Caco-2 (cell line): Measurements from ENCODE around the gene SRGAP3. TPM values are rescaled to one million over a fixed set of nuclear protein-coding genes. Genes with fewer than 3 reads are reported as not detected.

Experiments used
- BruUV-seq: library from RNA; stranded (reverse); fragments of 400-500 nt; replicated peaks from 2 replicates; lab custom pipeline; 2021; lab: Mats Ljungman, UMichigan
- CTCF ChIA-PET: fragments of 300-600 bp; sonication (Branson Sonifier 250); formaldehyde crosslinking; loops from one replicate; lab custom pipeline; 2022; ENCODE audit warnings: antibody characterized with exemption; lab: Charles Lee
- POLR2A ChIA-PET: fragments of 300-600 bp; sonication (Branson Sonifier 250); formaldehyde crosslinking; loops from one replicate; lab custom pipeline; 2022; ENCODE audit warnings: antibody characterized with exemption; lab: Charles Lee
- DNase-seq, 2 experiments: peaks; one replicate each; pipeline versions ENCODE4 v3.0.0 to v3.0.0-alpha.2; 2020 to 2022
- H3K27me3 ChIP-seq: replicated peaks from 2 replicates; pipeline ENCODE4 v1.6.0; 2011; ENCODE audit warnings: low read length; ENCODE audit not compliant: control insufficient read depth, insufficient read depth
- H3K36me3 ChIP-seq: 2 replicates; pipeline ENCODE4 v1.5.1; 2011; ENCODE audit warnings: low read length; ENCODE audit not compliant: control insufficient read depth, insufficient read depth
- H3K4me1 ChIP-seq: fragments of 250-450 bp; sonication (Bioruptor Pico); 2 replicates; pipeline ENCODE4 v1.5.1; 2020; ENCODE audit warnings: mild to moderate bottlenecking
- H3K4me3 ChIP-seq: 2 replicates; pipeline ENCODE4 v1.5.1; 2011; ENCODE audit warnings: low read depth, mild to moderate bottlenecking, control low read depth, low read length
- H3K9me3 ChIP-seq: fragments of 250-450 bp; sonication (Bioruptor Pico); 2 replicates; pipeline ENCODE4 v1.5.1; 2020; ENCODE audit warnings: mild to moderate bottlenecking, moderate library complexity
- H3K27ac Mint-ChIP-seq: one replicate; pipeline ENCODE4 v1.8.0; 2022; ENCODE audit warnings: mixed read lengths; ENCODE audit not compliant: unreplicated experiment
- H3K27me3 Mint-ChIP-seq: one replicate; pipeline ENCODE4 v1.8.0; 2022; ENCODE audit warnings: mixed read lengths; ENCODE audit not compliant: insufficient read depth, unreplicated experiment
- H3K36me3 Mint-ChIP-seq: one replicate; pipeline ENCODE4 v1.8.0; 2022; ENCODE audit warnings: mild to moderate bottlenecking, mixed read lengths; ENCODE audit not compliant: insufficient read depth, unreplicated experiment
- H3K4me1 Mint-ChIP-seq: one replicate; pipeline ENCODE4 v1.8.0; 2022; ENCODE audit warnings: low read depth, mixed read lengths; ENCODE audit not compliant: unreplicated experiment
- H3K4me3 Mint-ChIP-seq: one replicate; pipeline ENCODE4 v1.8.0; 2022; ENCODE audit warnings: mild to moderate bottlenecking, moderate library complexity, mixed read lengths; ENCODE audit not compliant: unreplicated experiment
- H3K9me3 Mint-ChIP-seq: one replicate; pipeline ENCODE4 v1.8.0; 2022; ENCODE audit warnings: mixed read lengths; ENCODE audit not compliant: unreplicated experiment
- CTCF ChIP-seq, 2 experiments: fragments of 200-600 bp in 1 of 2; IDR thresholded peaks; 1 replicate in 1 of 2; 2 replicates in 1 of 2; pipeline versions ENCODE4 v1.5.1 to v1.8.0; 2011 to 2022; ENCODE audit warnings: antibody characterized with exemption in 1 of 2, control low read depth in 1 of 2, inconsistent platforms in 1 of 2, low read depth in 1 of 2, low read length in 1 of 2, mild to moderate bottlenecking in 1 of 2, moderate library complexity in 1 of 2; ENCODE audit not compliant: insufficient read depth in 1 of 2, severe bottlenecking in 1 of 2, unreplicated experiment in 1 of 2
- intact Hi-C: fragments of 100-400 bp; cut with micrococcal nuclease; formaldehyde crosslinking; loops from one replicate; pipeline ENCODE4 v1.10.0; 2022; ENCODE audit not compliant: unreplicated experiment
- total RNA-seq: library from RNA; stranded (reverse); gene quantifications from 2 replicates; pipeline ENCODE4 v1.2.3, GENCODE V29; 2022

SRGAP3 gene
- total RNA-seq, 1 experiment from 2014 or later, result 1.3 TPM

- Mint-ChIP-seq H3K27ac (no peak overlapping the region), H3K4me3 (no peak overlapping the region), H3K9me3 (peaks cover 10% of the 10 kb centered on the region), H3K4me1 (no peaks in the 10 kb centered on the region), H3K36me3 (no peaks in the 10 kb centered on the region), H3K27me3 (peaks cover 6% of the 10 kb centered on the region)
- H3K27me3 ChIP-seq, result no peaks in the 10 kb centered on the region
- no peak for TF ChIP-seq CTCF (IDR thresholded peaks at IDR 0.05; ENCODE audit: insufficient read depth in 1 of 2, low read depth in 1 of 2, low read length in 1 of 2, severe bottlenecking in 1 of 2, unreplicated experiment in 1 of 2)
- intact Hi-C loops, result loop anchor here (1.0 kb wide), 5 partner anchors 32 to 236 kb away; no protein-coding TSS in a partner anchor
- no peaks in the 10 kb centered on the region for H3K36me3 ChIP-seq
- H3K4me3 ChIP-seq, result no peak overlapping the region
- BruUV-seq, result no TSS peak
- ChIA-PET CTCF (interaction anchor here (0.7 kb wide), 1 partner anchor 56 kb away, joined by 3 read pairs; no protein-coding TSS in a partner anchor), POLR2A (no interaction called here)
- H3K9me3 ChIP-seq, result peaks cover 7% of the 10 kb centered on the region; the same call in 1 of the 2 replicates
- DNase-seq, result no peak
- no peaks in the 10 kb centered on the region for H3K4me1 ChIP-seq
Observed at GRCh38 chr3:9066775-9067174, 182.7 kb downstream of the SRGAP3 start.

- Histone ChIP-seq H3K36me3 (no peaks in the 10 kb centered on the region), H3K27me3 (no peaks in the 10 kb centered on the region), H3K4me1 (no peaks in the 10 kb centered on the region), H3K4me3 (no peak overlapping the region), H3K9me3 (peaks cover 7% of the 10 kb centered on the region; the same call in 1 of the 2 replicates)
- intact Hi-C loops, result no loop called here
- H3K9me3 Mint-ChIP-seq, result peaks cover 10% of the 10 kb centered on the region
- DNase-seq, result no peak
- peaks cover 6% of the 10 kb centered on the region for H3K27me3 Mint-ChIP-seq
- POLR2A ChIA-PET, result no interaction called here
- no peak overlapping the region for H3K4me3 Mint-ChIP-seq
- CTCF ChIA-PET, result interaction anchor here (0.7 kb wide), 2 partner anchors 56 to 92 kb away, joined by 3 read pairs; no protein-coding TSS in a partner anchor
- no peak overlapping the region for H3K27ac Mint-ChIP-seq
- no TSS peak for BruUV-seq
- H3K4me1 Mint-ChIP-seq, result no peaks in the 10 kb centered on the region
- no peaks in the 10 kb centered on the region for H3K36me3 Mint-ChIP-seq
- no peak for TF ChIP-seq CTCF (IDR thresholded peaks at IDR 0.05; ENCODE audit: insufficient read depth in 1 of 2, low read depth in 1 of 2, low read length in 1 of 2, severe bottlenecking in 1 of 2, unreplicated experiment in 1 of 2)
Observed at GRCh38 chr3:9066141-9066540, 183.3 kb downstream of the SRGAP3 start.

GRCh38 chr3:9064850-9065249 lies 184.6 kb downstream of the SRGAP3 start:
- BruUV-seq, result no TSS peak
- no peak for DNase-seq
- no peaks in the 10 kb centered on the region for H3K36me3 Mint-ChIP-seq
- ChIA-PET CTCF (no interaction called here), POLR2A (no interaction called here)
- no peaks in the 10 kb centered on the region for H3K4me1 Mint-ChIP-seq
- H3K27ac Mint-ChIP-seq, result no peak overlapping the region
- H3K27me3 ChIP-seq, result no peaks in the 10 kb centered on the region
- peaks cover 6% of the 10 kb centered on the region for H3K27me3 Mint-ChIP-seq
- H3K9me3 Mint-ChIP-seq, result peaks cover 10% of the 10 kb centered on the region
- H3K4me3 ChIP-seq, result no peak overlapping the region
- no peaks in the 10 kb centered on the region for H3K36me3 ChIP-seq
- H3K4me3 Mint-ChIP-seq, result no peak overlapping the region
- intact Hi-C loops, result no loop called here
- peaks cover 7% of the 10 kb centered on the region; the same call in 1 of the 2 replicates for H3K9me3 ChIP-seq
- TF ChIP-seq CTCF (IDR thresholded peaks at IDR 0.05; ENCODE audit: insufficient read depth in 1 of 2, low read depth in 1 of 2, low read length in 1 of 2, severe bottlenecking in 1 of 2, unreplicated experiment in 1 of 2), result no peak
- no peaks in the 10 kb centered on the region for H3K4me1 ChIP-seq
